NCI-H2107 (cell line): Measurements from ENCODE around the gene CELF4.

Source experiments
- DNase-seq: peaks from one replicate; lab custom pipeline; 2025; lab: John Stamatoyannopoulos, UW

Gene CELF4

GRCh38 chr18:37254973-37255372 lies 310.6 kb downstream of the CELF4 start:
- no peak for DNase-seq

DNA sequence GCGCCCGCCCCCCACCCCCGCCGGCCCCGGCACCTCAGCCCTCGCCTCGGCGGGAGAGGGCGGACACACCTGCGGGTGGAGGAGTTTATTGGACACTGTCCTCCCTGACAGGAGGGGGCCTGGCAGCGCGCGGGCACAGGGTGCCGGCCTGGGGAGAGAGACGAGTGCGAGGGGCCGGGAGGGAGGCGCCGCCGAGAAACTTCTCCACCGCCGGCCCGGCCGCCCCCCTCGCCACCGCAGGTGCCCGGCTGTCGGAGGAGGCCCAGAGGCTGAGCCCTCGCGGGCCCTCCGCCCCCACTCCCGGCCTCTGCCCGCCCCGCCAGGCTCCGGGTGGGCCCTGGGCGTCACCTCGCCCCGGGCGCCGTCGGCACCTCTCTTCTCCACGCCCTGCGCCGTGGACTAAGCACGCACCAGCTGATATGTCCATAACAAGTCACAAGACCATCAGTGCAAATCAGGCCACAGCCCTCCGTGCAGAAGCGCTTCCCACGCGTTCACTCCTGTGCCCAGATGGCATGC lies 311.3 kb downstream of the CELF4 start:
- no peak for DNase-seq

GRCh38 chr18:37253394-37254235 lies 312.0 kb downstream of the CELF4 start:
- no peak for DNase-seq

DNA sequence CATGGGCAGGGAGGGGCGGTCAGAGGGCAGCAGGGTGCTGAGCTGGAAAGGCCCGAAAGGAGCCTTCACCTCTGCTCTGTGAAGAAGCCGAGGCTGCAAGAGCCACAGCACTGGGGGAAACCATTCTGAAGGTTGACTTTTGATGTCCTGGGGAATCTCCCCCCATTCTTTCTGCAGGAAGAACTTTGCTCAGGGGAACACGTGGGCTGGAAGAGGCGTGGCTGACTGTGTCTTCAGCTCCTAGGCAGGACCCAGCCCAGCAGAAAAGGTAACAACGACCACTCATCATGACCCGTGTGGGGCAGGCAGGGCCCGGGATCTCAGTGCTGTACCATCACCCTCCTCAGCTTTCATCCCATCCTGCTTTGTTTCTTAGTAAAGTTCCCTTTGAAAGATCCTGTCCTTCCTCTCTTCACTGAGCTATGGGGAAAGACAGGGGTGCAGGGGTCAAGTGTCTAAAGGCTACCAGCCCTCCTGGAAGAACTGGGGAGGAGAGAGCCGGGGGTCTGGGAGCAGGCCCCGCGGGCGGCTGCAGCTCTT lies 312.7 kb downstream of the CELF4 start:
- no peak for DNase-seq

DNA sequence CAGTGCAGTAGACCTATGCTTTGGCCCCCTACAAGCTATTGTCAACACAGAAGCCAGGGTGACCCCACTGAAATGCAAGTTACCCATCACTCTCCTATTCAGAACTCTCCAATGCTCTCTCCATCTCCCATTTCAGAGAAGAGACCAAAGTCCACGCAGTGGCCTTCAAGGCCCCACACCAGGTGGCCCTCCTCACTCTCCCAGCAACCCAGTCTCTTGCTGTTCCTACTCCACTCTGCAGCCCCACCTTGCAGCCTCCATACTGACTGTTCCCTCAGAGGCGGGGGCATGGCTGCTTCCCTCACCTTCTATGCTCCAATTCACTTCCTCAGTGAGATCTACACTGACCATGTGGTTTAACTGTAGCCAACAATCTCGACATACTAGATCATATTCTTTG lies 313.3 kb downstream of the CELF4 start:
- no peak for DNase-seq

- DNase-seq, result no peak
These were observed 313.9 kb downstream of the CELF4 start for GRCh38 chr18:37251679-37252078.

GRCh38 chr18:37249895-37250618 lies 315.5 kb downstream of the CELF4 start:
- no peak for DNase-seq

- no peak for DNase-seq
These were observed 316.3 kb downstream of the CELF4 start for GRCh38 chr18:37249171-37249886.

DNA sequence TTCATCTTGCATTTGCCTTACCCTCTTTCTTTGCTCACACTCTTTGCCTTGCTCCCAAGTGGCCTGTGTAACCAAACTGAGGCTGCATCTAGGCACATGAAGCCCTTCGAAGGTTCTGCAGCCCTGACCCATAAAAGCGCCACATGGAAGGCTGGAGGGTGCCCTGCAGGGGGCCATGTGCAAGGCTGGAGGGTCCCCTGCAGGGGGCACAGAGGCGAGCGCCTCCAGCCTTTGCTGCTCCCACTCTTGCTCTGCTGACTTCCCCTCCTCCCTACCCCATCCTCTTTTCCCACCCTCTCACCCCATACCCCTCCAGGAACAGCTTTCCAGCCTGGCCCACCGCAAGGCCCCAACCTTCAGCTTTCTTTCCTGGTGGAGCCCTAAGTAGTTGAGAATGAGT lies 317.3 kb downstream of the CELF4 start:
- no peak for DNase-seq

DNA sequence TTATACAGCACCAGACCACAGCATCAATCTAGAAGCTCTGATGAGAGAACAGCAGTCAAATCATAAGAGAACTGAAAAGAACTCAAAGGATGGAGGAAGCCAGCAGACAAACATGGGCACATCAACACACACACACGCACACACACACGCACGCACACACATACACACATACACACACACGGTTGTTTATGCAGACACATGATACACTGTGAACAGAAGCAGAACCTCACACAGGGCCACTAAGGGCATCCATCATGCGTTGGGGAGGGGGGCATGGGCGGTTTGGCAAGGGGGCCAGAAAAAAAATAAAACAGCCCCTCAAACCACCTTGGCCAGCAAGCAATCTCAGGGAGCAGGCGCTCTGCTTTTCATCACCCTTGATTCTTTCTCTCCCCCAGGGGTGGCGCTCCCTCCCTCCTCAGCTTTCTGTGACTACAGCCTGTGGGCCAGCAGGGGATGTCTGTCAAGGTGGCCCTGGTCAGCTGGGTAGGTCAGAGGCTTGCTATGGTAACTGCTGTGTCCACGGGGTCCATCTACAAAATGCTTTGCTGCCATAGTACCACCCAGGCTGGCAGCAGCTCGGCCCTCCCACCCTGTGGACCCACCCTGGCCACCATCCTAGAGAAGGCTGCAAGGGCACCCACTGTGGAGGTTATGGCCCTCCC lies 318.0 kb downstream of the CELF4 start:
- no peak for DNase-seq

- DNase-seq, result no peak
These were observed 318.7 kb downstream of the CELF4 start for GRCh38 chr18:37246779-37247340.

DNA sequence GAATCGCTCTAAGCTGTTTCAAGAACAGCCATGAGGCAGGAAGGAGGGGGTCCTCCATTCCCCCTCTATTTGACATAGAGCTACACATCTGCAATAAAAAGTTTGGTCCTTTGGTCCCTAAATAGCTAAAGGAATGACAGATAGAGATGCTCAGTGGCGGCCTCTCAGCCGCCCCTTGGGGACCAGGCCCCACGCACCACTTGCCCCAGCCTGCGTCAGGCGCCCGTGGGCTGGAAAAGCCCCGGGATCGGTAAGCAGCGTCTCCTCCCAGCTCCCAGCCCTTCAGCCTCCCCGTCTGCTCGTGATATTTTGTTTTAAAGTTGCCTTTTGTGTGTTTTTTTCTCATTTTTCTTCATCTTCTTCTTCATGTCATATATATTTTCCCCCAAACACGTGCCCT lies 321.0 kb downstream of the CELF4 start:
- no peak for DNase-seq

- no peak for DNase-seq
These were observed 321.9 kb downstream of the CELF4 start for GRCh38 chr18:37243741-37244140.

DNA sequence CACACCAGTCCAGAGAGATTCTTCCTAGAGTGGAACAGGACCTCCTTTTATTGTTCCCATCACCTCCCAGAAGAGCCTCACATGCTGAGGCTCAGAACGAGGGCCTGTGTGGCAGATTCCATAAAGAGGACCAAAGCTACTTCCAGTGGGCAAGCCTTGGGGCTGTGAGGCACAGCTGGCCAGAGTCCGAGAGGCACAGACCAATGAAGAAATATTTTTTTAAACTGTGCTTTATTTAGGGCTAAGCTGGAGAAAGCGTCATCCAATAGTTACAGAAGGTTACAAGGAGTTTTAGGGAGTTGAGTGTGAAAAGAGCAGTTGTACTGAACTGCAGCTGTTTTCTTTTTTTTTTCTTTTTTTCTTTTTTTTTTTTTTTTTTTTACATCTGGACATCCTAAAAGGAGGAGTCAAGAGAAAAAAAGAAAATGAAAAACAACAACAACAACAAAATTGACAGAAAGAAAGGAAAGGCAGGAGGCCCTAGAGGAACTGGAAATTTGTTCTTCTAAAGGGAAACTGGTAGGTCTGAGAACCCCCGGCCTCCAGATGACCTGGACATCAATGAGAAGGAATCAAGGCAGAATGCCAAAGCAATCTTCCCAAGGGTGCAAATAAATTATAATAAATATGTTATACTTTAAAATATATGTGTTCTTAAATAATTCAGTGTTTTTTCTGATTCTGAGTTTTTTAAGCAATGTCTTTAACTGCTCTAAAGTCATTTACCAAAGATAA lies 322.6 kb downstream of the CELF4 start:
- DNase-seq, result no peak

DNA sequence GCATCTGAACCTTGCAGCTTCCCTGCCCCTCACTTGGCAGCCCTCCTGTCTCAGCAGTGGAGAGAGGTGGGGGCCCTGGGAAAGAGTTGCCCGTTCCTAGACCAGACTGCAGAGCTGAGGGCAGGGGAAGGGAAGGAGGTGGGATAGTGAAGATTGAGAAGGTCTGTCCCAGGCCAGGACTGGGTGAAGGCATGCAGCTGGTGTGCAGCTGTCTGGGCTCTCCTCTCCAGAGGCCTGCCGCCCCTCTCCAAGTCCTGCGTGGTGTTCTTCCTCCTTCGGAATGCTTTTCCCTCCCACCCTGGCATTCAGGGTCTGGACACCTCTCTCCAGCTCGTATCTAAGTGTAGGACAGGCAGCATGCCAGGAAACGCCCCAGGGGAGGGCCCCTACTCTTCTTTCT lies 323.5 kb downstream of the CELF4 start:
- DNase-seq, result no peak

DNA sequence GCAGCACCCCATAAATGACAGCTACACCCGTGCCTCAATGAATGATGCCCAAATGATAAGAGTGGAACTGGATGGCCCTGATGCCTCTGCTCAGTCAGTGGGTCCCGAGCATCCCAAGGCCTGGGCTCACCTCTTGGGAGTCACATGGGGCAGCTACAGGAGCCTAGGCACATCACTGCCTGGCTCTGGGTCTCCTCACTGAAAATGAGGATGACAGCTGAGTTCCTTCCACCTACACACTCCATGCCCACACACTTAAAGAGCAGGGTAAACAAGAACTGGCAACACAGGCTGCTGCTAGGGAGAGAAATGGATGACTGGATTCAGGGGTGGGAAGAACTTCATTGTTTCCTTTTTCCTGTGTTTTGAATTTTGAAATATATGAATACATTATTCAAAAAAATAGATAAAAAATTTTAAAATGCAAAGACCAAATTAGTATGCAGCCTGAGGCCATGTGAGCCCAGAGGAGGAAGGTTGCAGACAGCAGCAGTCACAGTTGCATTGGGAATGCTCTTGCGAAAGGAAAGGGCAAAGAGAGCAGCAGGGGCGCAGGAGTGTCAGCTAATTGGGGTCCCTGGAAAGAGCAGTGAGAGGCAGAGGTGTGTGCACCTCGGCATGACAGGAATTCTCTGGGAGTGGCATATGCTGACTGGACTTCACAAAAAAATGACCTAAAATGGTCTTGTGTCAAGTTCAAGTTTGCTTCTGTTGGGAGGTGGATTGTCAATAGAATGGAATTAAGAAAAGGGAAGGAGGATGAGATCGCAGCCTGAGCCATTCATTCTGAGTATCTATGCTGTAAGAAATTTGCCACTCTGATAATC lies 327.1 kb downstream of the CELF4 start:
- DNase-seq, result no peak

DNA sequence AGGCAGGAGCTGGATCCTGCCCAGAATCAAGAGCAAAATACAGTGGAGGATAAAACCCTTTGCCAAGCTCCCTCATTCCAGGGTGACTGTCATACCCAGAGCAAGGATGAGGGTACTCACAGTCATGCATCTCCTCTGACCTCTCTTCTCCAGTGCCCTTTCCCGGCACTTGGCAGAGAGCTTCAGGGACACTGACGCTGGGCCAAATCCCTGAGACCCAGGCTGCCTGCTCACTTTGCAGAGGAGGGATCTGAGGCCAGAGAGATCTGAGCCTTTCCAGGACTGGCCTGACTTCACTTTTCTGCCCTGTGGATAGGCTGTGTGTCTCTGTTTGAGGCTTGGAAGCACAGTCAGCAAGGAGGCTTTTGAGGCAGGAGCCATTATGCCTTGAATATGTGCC lies 330.0 kb downstream of the CELF4 start:
- no peak for DNase-seq

DNA sequence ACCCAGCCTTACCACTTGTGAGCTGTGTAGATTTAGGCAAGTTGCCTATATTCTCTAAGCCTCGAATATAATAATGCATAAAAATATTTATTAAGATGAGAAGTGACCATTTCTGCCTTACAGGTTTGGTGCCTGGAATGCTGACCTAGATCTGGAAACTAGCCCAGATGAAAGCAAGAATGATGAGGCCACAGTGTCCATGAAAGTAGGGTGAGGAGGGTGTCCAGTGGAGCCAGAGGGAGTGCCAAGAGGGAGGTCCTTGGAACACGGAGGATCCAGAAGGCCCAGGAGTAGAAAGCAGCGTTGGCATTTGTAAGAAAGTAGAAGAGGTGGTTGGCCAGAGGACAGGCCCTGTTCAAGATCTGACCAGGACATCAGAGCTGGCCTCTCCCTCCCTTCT lies 334.3 kb downstream of the CELF4 start:
- DNase-seq, result no peak

- DNase-seq, result no peak
These were observed 334.8 kb downstream of the CELF4 start for GRCh38 chr18:37230768-37231167.

GRCh38 chr18:37225279-37225678 lies 340.3 kb downstream of the CELF4 start:
- DNase-seq, result no peak
